Peyer's patch (tissue), 4 donors: ENCODE measurements around the gene POFUT2.

Experiments
- CTCF ChIP-seq, 6 experiments: fragments of 450-650 bp in 4 of 6; fragments of 200-600 bp in 2 of 6; sonication (generic) in 1 of 6; IDR thresholded peaks; one replicate each; pipeline ENCODE4 v1.5.1; 2017 to 2019; ENCODE audit warnings: antibody characterized with exemption in 6 of 6, mild to moderate bottlenecking in 3 of 6, moderate library complexity in 1 of 6
- POLR2A ChIP-seq, 2 donors: fragments of 450-650 bp; IDR thresholded peaks; one replicate each; pipeline ENCODE4 v1.5.1; 2017; ENCODE audit warnings: antibody characterized with exemption in 2 of 2, mild to moderate bottlenecking in 2 of 2, moderate library complexity in 2 of 2

- TF ChIP-seq CTCF (IDR thresholded peaks at IDR 0.05) = no peak
- no peak for TF ChIP-seq POLR2A (IDR thresholded peaks at IDR 0.05)
Observed at GRCh38 chr21:45253633-45254459, 33.8 kb downstream of the POFUT2 start.
